Measurements from ENCODE around the gene MS4A13. TPM values are rescaled to one million over a fixed set of nuclear protein-coding genes. Genes with fewer than 3 reads are reported as not detected.

Gene MS4A13
- total RNA-seq, 1 experiment from 2014 or later, result not detected

GRCh38 chr11:60544077-60544476 lies 28.9 kb downstream of the MS4A13 start:
- H3K27ac Mint-ChIP-seq (ENCODE audit: low read depth, unreplicated experiment), result no peak overlapping the region
- TF ChIP-seq, protein P1, sequence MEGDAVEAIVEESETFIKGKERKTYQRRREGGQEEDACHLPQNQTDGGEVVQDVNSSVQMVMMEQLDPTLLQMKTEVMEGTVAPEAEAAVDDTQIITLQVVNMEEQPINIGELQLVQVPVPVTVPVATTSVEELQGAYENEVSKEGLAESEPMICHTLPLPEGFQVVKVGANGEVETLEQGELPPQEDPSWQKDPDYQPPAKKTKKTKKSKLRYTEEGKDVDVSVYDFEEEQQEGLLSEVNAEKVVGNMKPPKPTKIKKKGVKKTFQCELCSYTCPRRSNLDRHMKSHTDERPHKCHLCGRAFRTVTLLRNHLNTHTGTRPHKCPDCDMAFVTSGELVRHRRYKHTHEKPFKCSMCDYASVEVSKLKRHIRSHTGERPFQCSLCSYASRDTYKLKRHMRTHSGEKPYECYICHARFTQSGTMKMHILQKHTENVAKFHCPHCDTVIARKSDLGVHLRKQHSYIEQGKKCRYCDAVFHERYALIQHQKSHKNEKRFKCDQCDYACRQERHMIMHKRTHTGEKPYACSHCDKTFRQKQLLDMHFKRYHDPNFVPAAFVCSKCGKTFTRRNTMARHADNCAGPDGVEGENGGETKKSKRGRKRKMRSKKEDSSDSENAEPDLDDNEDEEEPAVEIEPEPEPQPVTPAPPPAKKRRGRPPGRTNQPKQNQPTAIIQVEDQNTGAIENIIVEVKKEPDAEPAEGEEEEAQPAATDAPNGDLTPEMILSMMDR (IDR thresholded peaks at IDR 0.05; ENCODE audit: unreplicated experiment), result no peak
- peaks cover 12% of the 10 kb centered on the region for H3K9me3 Mint-ChIP-seq (ENCODE audit: unreplicated experiment)
- no peak for DNase-seq (ENCODE audit: unreplicated experiment)
- no peaks in the 10 kb centered on the region for H3K4me1 Mint-ChIP-seq (ENCODE audit: insufficient read depth, unreplicated experiment)
- H3K4me3 Mint-ChIP-seq (ENCODE audit: unreplicated experiment), result no peak overlapping the region
- H3K27me3 Mint-ChIP-seq (ENCODE audit: insufficient read depth, unreplicated experiment), result peaks cover 7% of the 10 kb centered on the region
- no peaks in the 10 kb centered on the region for H3K36me3 Mint-ChIP-seq (ENCODE audit: insufficient read depth, unreplicated experiment)
- ChIA-PET CTCF (no interaction called here), POLR2A (no interaction called here)
- intact Hi-C loops (cut with micrococcal nuclease), result no loop called here
- no TSS peak for BruUV-seq (replicated peaks)

- Mint-ChIP-seq H3K27me3 (ENCODE audit: insufficient read depth, unreplicated experiment) (no peaks in the 10 kb centered on the region), H3K27ac (ENCODE audit: low read depth, unreplicated experiment) (no peak overlapping the region), H3K4me3 (ENCODE audit: unreplicated experiment) (no peak overlapping the region), H3K9me3 (ENCODE audit: unreplicated experiment) (peaks cover 30% of the 10 kb centered on the region), H3K4me1 (ENCODE audit: insufficient read depth, unreplicated experiment) (no peaks in the 10 kb centered on the region), H3K36me3 (ENCODE audit: insufficient read depth, unreplicated experiment) (peaks cover 4% of the 10 kb centered on the region)
- TF ChIP-seq, protein P1 (IDR thresholded peaks at IDR 0.05; ENCODE audit: unreplicated experiment), result no peak
- CTCF ChIA-PET, result interaction anchor here (0.8 kb wide), 1 partner anchor 382 kb away, joined by 8 read pairs; no protein-coding TSS in a partner anchor
- intact Hi-C loops (cut with micrococcal nuclease), result no loop called here
- POLR2A ChIA-PET, result no interaction called here
- no peak for DNase-seq (ENCODE audit: unreplicated experiment)
- BruUV-seq (replicated peaks), result no TSS peak
Measured at GRCh38 chr11:60561254-60561653, 46.1 kb downstream of the MS4A13 start.

- CTCF ChIA-PET, result interaction anchor here (0.5 to 1.2 kb wide), 4 partner anchors 23 to 170 kb away, joined by 3 to 4 read pairs (median 4); no protein-coding TSS in a partner anchor
- POLR2A ChIA-PET, result no interaction called here
- H3K27ac Mint-ChIP-seq (ENCODE audit: low read depth, unreplicated experiment), result peak overlapping the region; percentile 76
- intact Hi-C loops (cut with micrococcal nuclease), result no loop called here
- DNase-seq (ENCODE audit: unreplicated experiment), result peak; percentile 33
- H3K36me3 Mint-ChIP-seq (ENCODE audit: insufficient read depth, unreplicated experiment), result peaks cover 4% of the 10 kb centered on the region
- no peaks in the 10 kb centered on the region for H3K4me1 Mint-ChIP-seq (ENCODE audit: insufficient read depth, unreplicated experiment)
- H3K4me3 Mint-ChIP-seq (ENCODE audit: unreplicated experiment), result no peak overlapping the region
- TF ChIP-seq, protein P1 (IDR thresholded peaks at IDR 0.05; ENCODE audit: unreplicated experiment), result no peak
- no TSS peak for BruUV-seq (replicated peaks)
- H3K9me3 Mint-ChIP-seq (ENCODE audit: unreplicated experiment), result peaks cover 27% of the 10 kb centered on the region
- H3K27me3 Mint-ChIP-seq (ENCODE audit: insufficient read depth, unreplicated experiment), result no peaks in the 10 kb centered on the region
Measured at GRCh38 chr11:60563553-60564235, 48.5 kb downstream of the MS4A13 start.

DNA sequence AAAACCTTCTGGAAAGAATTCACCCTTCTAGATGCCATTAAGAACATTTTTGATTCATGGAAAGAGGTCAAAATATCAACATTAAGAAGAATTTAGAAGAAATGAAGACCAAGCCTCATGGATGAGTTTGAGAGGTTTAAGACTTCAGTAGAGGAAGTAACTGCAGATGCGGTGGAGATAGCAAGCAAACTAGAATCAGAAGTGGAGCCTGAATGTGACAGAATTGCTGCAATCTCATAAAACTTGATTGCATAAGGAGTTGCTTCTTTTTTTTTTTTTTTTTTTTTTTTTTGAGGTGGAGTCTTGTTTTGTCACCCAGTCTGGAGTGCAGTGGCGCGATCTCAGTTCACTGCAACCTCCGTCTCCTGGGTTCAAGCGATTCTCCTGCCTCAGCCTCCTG lies 51.6 kb downstream of the MS4A13 start:
- H3K9me3 Mint-ChIP-seq (ENCODE audit: unreplicated experiment), result peaks cover 14% of the 10 kb centered on the region
- CTCF ChIA-PET, result interaction anchor here (0.7 kb wide), 1 partner anchor 71 kb away, joined by 3 read pairs; no protein-coding TSS in a partner anchor
- intact Hi-C loops (cut with micrococcal nuclease), result no loop called here
- no peak overlapping the region for H3K27ac Mint-ChIP-seq (ENCODE audit: low read depth, unreplicated experiment)
- TF ChIP-seq, protein P1 (IDR thresholded peaks at IDR 0.05; ENCODE audit: unreplicated experiment), result no peak
- no peak for DNase-seq (ENCODE audit: unreplicated experiment)
- POLR2A ChIA-PET, result no interaction called here
- no peaks in the 10 kb centered on the region for H3K27me3 Mint-ChIP-seq (ENCODE audit: insufficient read depth, unreplicated experiment)
- H3K36me3 Mint-ChIP-seq (ENCODE audit: insufficient read depth, unreplicated experiment), result peaks cover 4% of the 10 kb centered on the region
- no TSS peak for BruUV-seq (replicated peaks)
- H3K4me1 Mint-ChIP-seq (ENCODE audit: insufficient read depth, unreplicated experiment), result no peaks in the 10 kb centered on the region
- no peak overlapping the region for H3K4me3 Mint-ChIP-seq (ENCODE audit: unreplicated experiment)
